ENCODE measurements around the gene RPP14. TPM values are rescaled to one million over a fixed set of nuclear protein-coding genes. Genes with fewer than 3 reads are reported as not detected.
"Not testable (repeated sequence)": the region's sequence is repeated elsewhere in the genome, so short reads cannot be mapped to it uniquely, and the experiment has no call there.

Gene RPP14
- polyA plus RNA-seq, 3 donors from 2014 or later = 2.7 to 7.4 (median 3.2) TPM

GRCh38 chr3:58274027-58274614, 31.9 kb upstream of the RPP14 start:
- DNase-seq = no peak
- Mint-ChIP-seq H3K4me3 (no peak overlapping the region), H3K27ac (no peak overlapping the region), H3K9me3 (no peaks in the 10 kb centered on the region), H3K36me3 (peaks cover 23 to 56% (median 54%) of the 10 kb centered on the region in 3 donors), H3K27me3 (ENCODE audit: low read depth in 3 of 3) (peaks cover 0 to 1% (median 0%) of the 10 kb centered on the region in 3 donors), H3K4me1 (no peaks in the 10 kb centered on the region)

- Mint-ChIP-seq H3K4me1 (no peaks in the 10 kb centered on the region), H3K27ac (no peak overlapping the region), H3K9me3 (peaks cover 0 to 2% (median 0%) of the 10 kb centered on the region in 6 donors), H3K36me3 (peaks cover 23 to 32% (median 28%) of the 10 kb centered on the region in 3 donors), H3K4me3 (no peak overlapping the region), H3K27me3 (ENCODE audit: low read depth in 3 of 3) (peaks cover 0 to 2% (median 2%) of the 10 kb centered on the region in 3 donors)
- DNase-seq = no peak
These were observed 25.0 kb upstream of the RPP14 start for GRCh38 chr3:58281069-58281468.

GRCh38 chr3:58285334-58285733, 20.7 kb upstream of the RPP14 start:
- H3K4me1 Mint-ChIP-seq = no peaks in the 10 kb centered on the region
- peaks cover 0 to 2% (median 0%) of the 10 kb centered on the region in 6 donors for H3K9me3 Mint-ChIP-seq
- H3K4me3 Mint-ChIP-seq = no peak overlapping the region
- no peak for DNase-seq
- peaks cover 17 to 22% (median 21%) of the 10 kb centered on the region in 3 donors for H3K36me3 Mint-ChIP-seq
- H3K27ac Mint-ChIP-seq = no peak overlapping the region
- H3K27me3 Mint-ChIP-seq (ENCODE audit: low read depth in 3 of 3) = peaks cover 0 to 2% (median 2%) of the 10 kb centered on the region in 3 donors

GRCh38 chr3:58287354-58287753, 18.7 kb upstream of the RPP14 start:
- H3K36me3 Mint-ChIP-seq = peaks cover 12 to 16% (median 15%) of the 10 kb centered on the region in 3 donors
- peaks cover 0 to 5% (median 0%) of the 10 kb centered on the region in 3 donors for H3K27me3 Mint-ChIP-seq (ENCODE audit: low read depth in 3 of 3)
- no peak overlapping the region for H3K4me3 Mint-ChIP-seq
- no peak for DNase-seq
- H3K9me3 Mint-ChIP-seq = peaks cover 0 to 2% (median 0%) of the 10 kb centered on the region in 6 donors
- H3K4me1 Mint-ChIP-seq = no peaks in the 10 kb centered on the region
- H3K27ac Mint-ChIP-seq = no peak overlapping the region

GRCh38 chr3:58288011-58288728, 17.9 kb upstream of the RPP14 start:
- Mint-ChIP-seq H3K27me3 (ENCODE audit: low read depth in 3 of 3) (peaks cover 0 to 5% (median 0%) of the 10 kb centered on the region in 3 donors), H3K36me3 (peaks cover 12 to 16% (median 15%) of the 10 kb centered on the region in 3 donors), H3K4me1 (no peaks in the 10 kb centered on the region), H3K27ac (no peak overlapping the region), H3K4me3 (no peak overlapping the region), H3K9me3 (peaks cover 0 to 2% (median 0%) of the 10 kb centered on the region in 6 donors)
- DNase-seq = no peak

- not testable (repeated sequence) for H3K9me3 Mint-ChIP-seq, H3K4me1 Mint-ChIP-seq, H3K4me3 Mint-ChIP-seq
These were observed 17.0 kb upstream of the RPP14 start for GRCh38 chr3:58288964-58289613.

GRCh38 chr3:58290446-58290845, 15.6 kb upstream of the RPP14 start:
- H3K27me3 Mint-ChIP-seq (ENCODE audit: low read depth in 3 of 3); H3K27ac Mint-ChIP-seq; DNase-seq; H3K4me3 Mint-ChIP-seq; H3K36me3 Mint-ChIP-seq; H3K9me3 Mint-ChIP-seq; H3K4me1 Mint-ChIP-seq: not testable (repeated sequence)

More at GRCh38 chr3:58288964-58289613, 17.0 kb upstream of the RPP14 start:
- H3K36me3 Mint-ChIP-seq = peaks cover 8 to 12% (median 10%) of the 10 kb centered on the region in 3 donors
- DNase-seq; H3K27me3 Mint-ChIP-seq (ENCODE audit: low read depth in 3 of 3); H3K27ac Mint-ChIP-seq: not testable (repeated sequence)

GRCh38 chr3:58291671-58292338, 14.2 kb upstream of the RPP14 start:
- Mint-ChIP-seq H3K27ac (no peak overlapping the region), H3K27me3 (ENCODE audit: low read depth in 3 of 3) (peaks cover 0 to 3% (median 2%) of the 10 kb centered on the region in 3 donors), H3K4me3 (no peak overlapping the region), H3K36me3 (peaks cover 2 to 5% (median 3%) of the 10 kb centered on the region in 3 donors), H3K9me3 (no peaks in the 10 kb centered on the region), H3K4me1 (no peaks in the 10 kb centered on the region)
- no peak for DNase-seq

GRCh38 chr3:58292866-58293265, 13.2 kb upstream of the RPP14 start:
- no peak overlapping the region for H3K27ac Mint-ChIP-seq
- no peaks in the 10 kb centered on the region for H3K4me1 Mint-ChIP-seq
- H3K9me3 Mint-ChIP-seq = no peaks in the 10 kb centered on the region
- H3K27me3 Mint-ChIP-seq (ENCODE audit: low read depth in 3 of 3) = peaks cover 0 to 3% (median 2%) of the 10 kb centered on the region in 3 donors
- no peak overlapping the region for H3K4me3 Mint-ChIP-seq
- H3K36me3 Mint-ChIP-seq = peaks cover 0 to 5% (median 2%) of the 10 kb centered on the region in 3 donors
- no peak for DNase-seq

- DNase-seq = no peak
- H3K4me3 Mint-ChIP-seq = no peak overlapping the region
- H3K27ac Mint-ChIP-seq = no peak overlapping the region
- peaks cover 0 to under 1% (median under 1%) of the 10 kb centered on the region in 3 donors for H3K36me3 Mint-ChIP-seq
- H3K4me1 Mint-ChIP-seq = no peaks in the 10 kb centered on the region
- peaks cover 0 to 3% (median 2%) of the 10 kb centered on the region in 3 donors for H3K27me3 Mint-ChIP-seq (ENCODE audit: low read depth in 3 of 3)
- H3K9me3 Mint-ChIP-seq = no peaks in the 10 kb centered on the region
These were observed 12.5 kb upstream of the RPP14 start for GRCh38 chr3:58293516-58293915.

GRCh38 chr3:58296269-58296668, 9.8 kb upstream of the RPP14 start:
- Mint-ChIP-seq H3K4me1 (no peaks in the 10 kb centered on the region), H3K4me3 (no peak overlapping the region), H3K9me3 (peaks cover 0 to under 1% (median 0%) of the 10 kb centered on the region in 6 donors), H3K27me3 (ENCODE audit: low read depth in 3 of 3) (peaks cover 2 to 11% (median 5%) of the 10 kb centered on the region in 3 donors), H3K27ac (no peak overlapping the region), H3K36me3 (no peaks in the 10 kb centered on the region)
- DNase-seq = no peak

GRCh38 chr3:58296843-58297242, 9.2 kb upstream of the RPP14 start:
- no peak overlapping the region for H3K27ac Mint-ChIP-seq
- no peaks in the 10 kb centered on the region for H3K4me1 Mint-ChIP-seq
- peaks cover 5 to 14% (median 6%) of the 10 kb centered on the region in 3 donors for H3K27me3 Mint-ChIP-seq (ENCODE audit: low read depth in 3 of 3)
- no peak for DNase-seq
- peaks cover 0 to 2% (median 0%) of the 10 kb centered on the region in 6 donors for H3K9me3 Mint-ChIP-seq
- no peak overlapping the region for H3K4me3 Mint-ChIP-seq
- no peaks in the 10 kb centered on the region for H3K36me3 Mint-ChIP-seq

GRCh38 chr3:58298190-58298589, 7.9 kb upstream of the RPP14 start:
- H3K27me3 Mint-ChIP-seq (ENCODE audit: low read depth in 3 of 3) = peaks cover 5 to 18% (median 8%) of the 10 kb centered on the region in 3 donors
- no peak overlapping the region for H3K4me3 Mint-ChIP-seq
- H3K27ac Mint-ChIP-seq = no peak overlapping the region
- DNase-seq = no peak
- peaks cover 0 to 2% (median 0%) of the 10 kb centered on the region in 6 donors for H3K9me3 Mint-ChIP-seq
- no peaks in the 10 kb centered on the region for H3K4me1 Mint-ChIP-seq
- no peaks in the 10 kb centered on the region for H3K36me3 Mint-ChIP-seq
